ENCODE measurements around the gene OR4C12.
"Not testable (repeated sequence)": the region's sequence is repeated elsewhere in the genome, so short reads cannot be mapped to it uniquely, and the experiment has no call there.

Gene OR4C12

GRCh38 chr11:49982435-49982834, at the start of gene OR4C12:
Gene OR4C12, minus strand, starts transcription at chr11:49982535. Its CDS starts 34 bp downstream, at chr11:49982501.
- DNase-seq (ENCODE audit: low spot score) = not testable (repeated sequence)

GRCh38 chr11:50030193-50030592, 47.9 kb upstream of the OR4C12 start:
- DNase-seq (ENCODE audit: low spot score) = no peak

- DNase-seq (ENCODE audit: low spot score) = peak; percentile 76
Measured at GRCh38 chr11:49995565-49995964, 13.2 kb upstream of the OR4C12 start.

- not testable (repeated sequence) for DNase-seq (ENCODE audit: low spot score)
Measured at GRCh38 chr11:49973439-49973838, 8.9 kb downstream of the OR4C12 start.

- DNase-seq (ENCODE audit: low spot score) = no peak
Measured at GRCh38 chr11:49952091-49952490, 30.2 kb downstream of the OR4C12 start, which contains the start of gene OR4C13. Gene OR4C13, plus strand, starts transcription at chr11:49952391. Its CDS starts 32 bp downstream, at chr11:49952423.

- DNase-seq (ENCODE audit: low spot score) = not testable (repeated sequence)
Measured at GRCh38 chr11:49948701-49949100, 33.6 kb downstream of the OR4C12 start.
